SK-N-SH (cell line): ENCODE results near the gene CDC123.

Source experiments
- CHD2 ChIP-seq: fragments of 150-350 bp; IDR thresholded peaks from 2 replicates; pipeline ENCODE4 v1.6.1; 2018; ENCODE audit warnings: low read length; ENCODE audit not compliant: partially characterized antibody
- EZH2phosphoT487 ChIP-seq: fragments of 200-600 bp; sonication (generic); IDR thresholded peaks from 2 replicates; pipeline ENCODE4 v1.6.1; 2017; ENCODE audit warnings: low read depth, mixed run types, mild to moderate bottlenecking, antibody characterized with exemption, moderate library complexity, borderline replicate concordance
- FOSL2 ChIP-seq: IDR thresholded peaks from 2 replicates; pipeline ENCODE4 v1.4.0; 2012; ENCODE audit warnings: low read depth, mild to moderate bottlenecking, moderate library complexity, borderline replicate concordance
- GABPA ChIP-seq: IDR thresholded peaks from 2 replicates; pipeline ENCODE4 v1.4.0; 2012; ENCODE audit warnings: low read depth, mild to moderate bottlenecking
- JUND ChIP-seq: IDR thresholded peaks from 2 replicates; pipeline ENCODE4 v1.4.0; 2012
- POLR2AphosphoS5 ChIP-seq: IDR thresholded peaks from 2 replicates; pipeline ENCODE4 v1.6.1; 2012; ENCODE audit warnings: low read depth, low read length
- TAF1 ChIP-seq: IDR thresholded peaks from 2 replicates; pipeline ENCODE4 v1.6.1; 2012; ENCODE audit warnings: low read depth, mild to moderate bottlenecking, low read length, moderate library complexity, borderline replicate concordance
- TCF12 ChIP-seq: IDR thresholded peaks from 2 replicates; pipeline ENCODE4 v1.4.0; 2012
- TF ChIP-seq, protein P1 (sequence below): IDR thresholded peaks from 2 replicates; pipeline ENCODE4 v1.4.0; 2012; ENCODE audit warnings: low read depth, borderline replicate concordance
- TF ChIP-seq, protein P2 (sequence below): fragments of 200-600 bp; sonication (generic); IDR thresholded peaks from 2 replicates; pipeline ENCODE4 v1.6.1; 2017; ENCODE audit warnings: antibody characterized with exemption, mild to moderate bottlenecking, moderate library complexity
- TF ChIP-seq, protein P3 (sequence below): IDR thresholded peaks from 2 replicates; pipeline ENCODE4; 2012

DNA sequence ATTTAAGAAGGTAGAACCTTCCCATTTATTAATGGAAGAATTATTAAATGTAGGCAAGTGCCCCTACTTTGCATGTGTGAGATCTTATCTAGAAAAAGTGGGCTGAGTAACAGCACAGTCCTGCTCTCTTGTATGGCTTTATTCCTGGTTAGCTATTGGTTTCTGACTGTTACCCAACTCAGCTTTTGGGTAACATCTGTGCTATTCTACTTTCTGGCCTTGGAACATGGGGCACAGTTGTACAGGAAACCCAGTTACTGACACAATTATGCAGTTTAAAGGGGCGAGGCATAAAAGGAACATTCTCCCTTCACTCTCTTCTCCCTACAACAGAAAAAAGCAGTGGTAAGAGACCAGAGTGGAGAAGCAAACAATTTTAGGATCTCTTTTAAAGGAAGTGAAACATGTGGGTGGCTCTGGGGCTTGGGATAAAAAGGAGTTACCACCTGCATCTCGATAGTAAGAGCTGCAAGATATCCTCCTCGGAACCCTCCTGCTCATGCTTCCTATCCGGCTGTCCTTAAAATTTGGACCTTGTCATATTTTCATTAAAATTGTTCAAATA, 16.3 kb upstream of the CDC123 start:
- TF ChIP-seq, protein P1, sequence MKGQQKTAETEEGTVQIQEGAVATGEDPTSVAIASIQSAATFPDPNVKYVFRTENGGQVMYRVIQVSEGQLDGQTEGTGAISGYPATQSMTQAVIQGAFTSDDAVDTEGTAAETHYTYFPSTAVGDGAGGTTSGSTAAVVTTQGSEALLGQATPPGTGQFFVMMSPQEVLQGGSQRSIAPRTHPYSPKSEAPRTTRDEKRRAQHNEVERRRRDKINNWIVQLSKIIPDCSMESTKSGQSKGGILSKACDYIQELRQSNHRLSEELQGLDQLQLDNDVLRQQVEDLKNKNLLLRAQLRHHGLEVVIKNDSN: no peak
- TF ChIP-seq, protein P2, sequence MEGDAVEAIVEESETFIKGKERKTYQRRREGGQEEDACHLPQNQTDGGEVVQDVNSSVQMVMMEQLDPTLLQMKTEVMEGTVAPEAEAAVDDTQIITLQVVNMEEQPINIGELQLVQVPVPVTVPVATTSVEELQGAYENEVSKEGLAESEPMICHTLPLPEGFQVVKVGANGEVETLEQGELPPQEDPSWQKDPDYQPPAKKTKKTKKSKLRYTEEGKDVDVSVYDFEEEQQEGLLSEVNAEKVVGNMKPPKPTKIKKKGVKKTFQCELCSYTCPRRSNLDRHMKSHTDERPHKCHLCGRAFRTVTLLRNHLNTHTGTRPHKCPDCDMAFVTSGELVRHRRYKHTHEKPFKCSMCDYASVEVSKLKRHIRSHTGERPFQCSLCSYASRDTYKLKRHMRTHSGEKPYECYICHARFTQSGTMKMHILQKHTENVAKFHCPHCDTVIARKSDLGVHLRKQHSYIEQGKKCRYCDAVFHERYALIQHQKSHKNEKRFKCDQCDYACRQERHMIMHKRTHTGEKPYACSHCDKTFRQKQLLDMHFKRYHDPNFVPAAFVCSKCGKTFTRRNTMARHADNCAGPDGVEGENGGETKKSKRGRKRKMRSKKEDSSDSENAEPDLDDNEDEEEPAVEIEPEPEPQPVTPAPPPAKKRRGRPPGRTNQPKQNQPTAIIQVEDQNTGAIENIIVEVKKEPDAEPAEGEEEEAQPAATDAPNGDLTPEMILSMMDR: no peak
- TF ChIP-seq POLR2AphosphoS5: no peak
- TF ChIP-seq FOSL2: no peak
- no peak for TF ChIP-seq JUND
- no peak for TF ChIP-seq GABPA
- no peak for TF ChIP-seq CHD2
- TF ChIP-seq TAF1: no peak
- no peak for TF ChIP-seq EZH2phosphoT487
- TF ChIP-seq TCF12: no peak
- TF ChIP-seq, protein P3, sequence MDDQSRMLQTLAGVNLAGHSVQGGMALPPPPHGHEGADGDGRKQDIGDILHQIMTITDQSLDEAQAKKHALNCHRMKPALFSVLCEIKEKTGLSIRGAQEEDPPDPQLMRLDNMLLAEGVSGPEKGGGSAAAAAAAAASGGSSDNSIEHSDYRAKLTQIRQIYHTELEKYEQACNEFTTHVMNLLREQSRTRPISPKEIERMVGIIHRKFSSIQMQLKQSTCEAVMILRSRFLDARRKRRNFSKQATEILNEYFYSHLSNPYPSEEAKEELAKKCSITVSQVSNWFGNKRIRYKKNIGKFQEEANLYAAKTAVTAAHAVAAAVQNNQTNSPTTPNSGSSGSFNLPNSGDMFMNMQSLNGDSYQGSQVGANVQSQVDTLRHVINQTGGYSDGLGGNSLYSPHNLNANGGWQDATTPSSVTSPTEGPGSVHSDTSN: no peak
